Measurements from ENCODE around the gene RAB40C. TPM values are rescaled to one million over a fixed set of nuclear protein-coding genes. Genes with fewer than 3 reads are reported as not detected.
A peak's percentile ranks its signal among the peaks of the same experiment; 100 is the strongest.

The RAB40C gene
- total RNA-seq, 3 donors from 2014 or later, result 17.6 to 29.1 (median 20.6) TPM

DNA sequence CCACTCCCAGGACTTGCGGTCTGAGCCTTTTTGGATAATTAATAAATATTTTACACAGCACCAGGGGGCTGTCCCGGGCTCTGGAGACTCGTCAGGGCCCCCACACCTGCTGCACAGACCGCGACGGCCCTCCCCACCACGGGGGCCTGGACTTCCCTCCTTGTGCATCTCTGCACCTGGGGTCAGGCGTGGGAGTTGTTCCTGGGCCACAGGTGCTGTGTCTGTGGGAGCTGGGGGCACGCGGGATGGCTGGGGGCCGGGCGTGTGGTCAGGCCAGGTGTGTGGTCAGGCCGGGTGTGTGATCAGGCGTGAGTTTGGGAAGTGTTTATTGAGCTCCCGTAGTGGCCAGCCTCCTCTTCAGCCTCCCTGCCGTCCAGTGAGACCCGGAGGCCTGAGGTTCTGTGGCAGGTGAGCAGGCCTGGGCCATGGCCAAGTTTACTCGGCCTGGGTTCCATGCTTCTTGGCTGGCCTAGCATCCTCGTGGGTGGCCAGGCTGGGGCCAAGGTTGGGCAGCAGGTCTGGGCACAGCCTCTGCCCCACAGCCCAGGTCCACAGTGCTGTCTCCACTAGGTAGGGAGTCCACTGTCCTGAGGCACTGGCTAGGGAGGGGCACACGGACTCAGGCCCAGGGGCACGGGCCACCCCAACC, 88.5 kb downstream of the RAB40C start:
- Histone ChIP-seq H3K27me3 (no peaks in the 10 kb centered on the region), H3K4me1 (peaks cover 9 to 27% of the 10 kb centered on the region in 2 donors), H3K27ac (peak overlapping the region; percentile 80 to 96), H3K36me3 (no peaks in the 10 kb centered on the region), H3K9me3 (no peaks in the 10 kb centered on the region), H3K4me3 (no peak overlapping the region)
- intact Hi-C loops (cut with DNase I; ENCODE audit: low total_unique reads), result no loop called here
- TF ChIP-seq POLR2AphosphoS5 (IDR thresholded peaks at IDR 0.05), result no peak
- no peak for DNase-seq (ENCODE audit: low spot score in 2 of 2)

Other genes starting within 250 kb of the RAB40C start
- gene AXIN1, start 237.3 kb upstream of the RAB40C start, total RNA-seq, result 10 to 100 TPM; 16.5 to 22.6 (median 22.4) TPM
- gene MRPL28, start 219.5 kb upstream of the RAB40C start, total RNA-seq, result 10 to 100 TPM; 67.0 to 78.7 (median 69.0) TPM
- 10 to 100 TPM; 24.5 to 49.5 (median 36.7) TPM for gene PGAP6, start 208.1 kb upstream of the RAB40C start, total RNA-seq
- gene NME4, start 192.9 kb upstream of the RAB40C start, total RNA-seq, result 100 to 1,000 TPM in 1 of 3 donors, 10 to 100 TPM in 2; 46.5 to 118 (median 78.0) TPM
- 10 to 100 TPM; 19.4 to 30.5 (median 28.7) TPM for gene DECR2, start 188.2 kb upstream of the RAB40C start, total RNA-seq
- gene RAB11FIP3, start 164.4 kb upstream of the RAB40C start, total RNA-seq, result 10 to 100 TPM; 22.0 to 44.6 (median 24.5) TPM
- gene CAPN15, start 62.4 kb upstream of the RAB40C start, total RNA-seq, result 10 to 100 TPM; 15.4 to 27.2 (median 15.5) TPM
- not detected for gene PRR35, start 29.7 kb upstream of the RAB40C start, total RNA-seq
- 1 to 10 TPM in 1 of 3 donors, under 1 TPM in 2; 0.32 to 1.9 (median 0.66) TPM for gene NHLRC4, start 23.1 kb upstream of the RAB40C start, total RNA-seq
- gene PIGQ, start 20.1 kb upstream of the RAB40C start, total RNA-seq, result 10 to 100 TPM; 22.2 to 36.1 (median 31.9) TPM
- gene WFIKKN1, start 40.9 kb downstream of the RAB40C start, total RNA-seq, result under 1 TPM in 2 of 3 donors, not detected in 1; 0.66 to 0.73 TPM
- gene METTL26, start 46.2 kb downstream of the RAB40C start, total RNA-seq, result 100 to 1,000 TPM; 108 to 136 (median 130) TPM
- gene MCRIP2, start 51.8 kb downstream of the RAB40C start, total RNA-seq, result 10 to 100 TPM; 26.8 to 39.7 (median 34.9) TPM
- 10 to 100 TPM in 2 of 3 donors, 1 to 10 TPM in 1; 9.6 to 26.9 (median 22.7) TPM for gene WDR90, start 59.3 kb downstream of the RAB40C start, total RNA-seq
- 10 to 100 TPM; 39.4 to 90.8 (median 66.9) TPM for gene RHOT2, start 78.1 kb downstream of the RAB40C start, total RNA-seq
- gene RHBDL1, start 85.6 kb downstream of the RAB40C start, total RNA-seq, result 1 to 10 TPM in 2 of 3 donors, under 1 TPM in 1; 0.48 to 2.3 (median 1.0) TPM
- gene STUB1, start 90.3 kb downstream of the RAB40C start, total RNA-seq, result 100 to 1,000 TPM; 127 to 184 (median 175) TPM
- 10 to 100 TPM; 67.2 to 83.4 (median 67.5) TPM for gene JMJD8, start 94.3 kb downstream of the RAB40C start, total RNA-seq
- gene WDR24, start 100.3 kb downstream of the RAB40C start, total RNA-seq, result 1 to 10 TPM; 7.2 to 9.2 (median 8.8) TPM
- 1 to 10 TPM in 2 of 3 donors, not detected in 1; 2.6 to 4.2 TPM for gene FBXL16, start 115.7 kb downstream of the RAB40C start, total RNA-seq
- 10 to 100 TPM; 23.6 to 30.2 (median 24.3) TPM for gene METRN, start 125.1 kb downstream of the RAB40C start, total RNA-seq
- 10 to 100 TPM; 29.9 to 35.7 (median 30.4) TPM for gene ANTKMT, start 131.1 kb downstream of the RAB40C start, total RNA-seq
- 1 to 10 TPM in 2 of 3 donors, under 1 TPM in 1; 0.48 to 2.9 (median 2.6) TPM for gene CCDC78, start 136.4 kb downstream of the RAB40C start, total RNA-seq
- 1 to 10 TPM; 4.3 to 7.5 (median 5.1) TPM for gene HAGHL, start 137.0 kb downstream of the RAB40C start, total RNA-seq
- gene CIAO3, start 150.9 kb downstream of the RAB40C start, total RNA-seq, result 10 to 100 TPM; 23.0 to 43.2 (median 41.6) TPM
- 10 to 100 TPM in 1 of 3 donors, not detected in 2; 49.2 TPM for gene MSLN, start 170.7 kb downstream of the RAB40C start, total RNA-seq
- 10 to 100 TPM; 13.1 to 18.4 (median 16.1) TPM for gene RPUSD1, start 198.3 kb downstream of the RAB40C start, total RNA-seq
- 10 to 100 TPM; 12.6 to 15.5 (median 13.1) TPM for gene CHTF18, start 198.6 kb downstream of the RAB40C start, total RNA-seq
- not detected for gene GNG13, start 210.7 kb downstream of the RAB40C start, total RNA-seq